Transverse colon (tissue), 4 donors: Measurements from ENCODE around the gene MRPL10. TPM values are rescaled to one million over a fixed set of nuclear protein-coding genes. Genes with fewer than 3 reads are reported as not detected.

Experiments
- DNase-seq: peaks from one replicate; pipeline ENCODE4 v3.0.0-alpha.2; 2019
- H3K27ac ChIP-seq, 4 donors: fragments of 200-600 bp; sonication (generic); 2 replicates each; pipeline ENCODE4 v1.5.1; 2016 to 2018; ENCODE audit warnings: inconsistent platforms in 4 of 4
- H3K27me3 ChIP-seq: fragments of 200-600 bp; sonication (generic); 2 replicates; pipeline ENCODE4 v1.5.1; 2017; ENCODE audit warnings: inconsistent platforms
- H3K36me3 ChIP-seq, 4 donors: fragments of 200-600 bp; sonication (generic); 2 replicates each; pipeline ENCODE4 v1.5.1; 2017 to 2019; ENCODE audit warnings: inconsistent platforms in 4 of 4
- H3K4me1 ChIP-seq, 4 donors: fragments of 200-600 bp; sonication (generic); 2 replicates each; pipeline ENCODE4 v1.5.1; 2017 to 2020; ENCODE audit warnings: inconsistent platforms in 4 of 4
- H3K4me3 ChIP-seq, 4 donors: fragments of 200-600 bp; sonication (generic); 1 replicate in 1 of 4; 2 replicates in 3 of 4; pipeline versions ENCODE4 v1.5.1 to v1.6.1; 2017 to 2019; ENCODE audit warnings: inconsistent platforms in 4 of 4
- H3K9me3 ChIP-seq, 2 donors: fragments of 200-600 bp; sonication (generic); 2 replicates each; pipeline ENCODE4 v1.5.1; 2017 to 2019; ENCODE audit warnings: inconsistent platforms in 2 of 2
- EP300 ChIP-seq: sonication (generic); formaldehyde crosslinking; IDR thresholded peaks from one replicate; pipeline ENCODE4 v1.6.1; 2017; ENCODE audit warnings: antibody characterized with exemption, low read depth
- POLR2A ChIP-seq: fragments of 450-650 bp; IDR thresholded peaks from one replicate; pipeline ENCODE4 v1.6.1; 2016; ENCODE audit warnings: antibody characterized with exemption, mild to moderate bottlenecking, moderate library complexity
- POLR2AphosphoS5 ChIP-seq, 3 donors: sonication (generic); formaldehyde crosslinking; IDR thresholded peaks; one replicate each; pipeline ENCODE4 v1.6.1; 2016; ENCODE audit warnings: antibody characterized with exemption in 3 of 3
- WGBS, 2 donors: methylation state at CpG; one replicate each; pipeline ENCODE4 v1.1.5; 2018; ENCODE audit warnings: low coverage in 1 of 2; 5-methylcytosine and 5-hydroxymethylcytosine counted together
- in situ Hi-C, 4 donors: fragments of 200-750 bp; cut with MboI; loops; one replicate each; pipeline versions ENCODE4 v1.15.0 to v1.15.1; 2017; ENCODE audit warnings: low sequenced_read_pairs in 3 of 4, low pct_ligation_motif_present in 1 of 4, low pct_unique_long_range_greater_than_20kb in 1 of 4
- intact Hi-C: fragments of 100-400 bp; cut with DNase I; formaldehyde crosslinking; loops from one replicate; pipeline ENCODE4 v1.15.1; 2023; ENCODE audit warnings: low total_unique reads
- total RNA-seq, 4 donors: library from RNA; depleted of rRNA; stranded (reverse); fragments of >200 nt; gene quantifications; one replicate each; pipeline ENCODE4 v1.1.0, GENCODE V29; 2016
- TF ChIP-seq, protein P1 (sequence below), 5 experiments: fragments of 200-600 bp in 3 of 5; fragments of 450-650 bp in 2 of 5; sonication (generic) in 3 of 5; IDR thresholded peaks; 1 replicate in 2 of 5; 2 replicates in 3 of 5; pipeline ENCODE4 v1.5.1; 2016 to 2017; ENCODE audit warnings: antibody characterized with exemption in 5 of 5, inconsistent platforms in 3 of 5, mild to moderate bottlenecking in 2 of 5, moderate library complexity in 1 of 5

The MRPL10 gene
- total RNA-seq, 4 donors from 2014 or later, result 12.9 to 41.8 (median 32.0) TPM

DNA sequence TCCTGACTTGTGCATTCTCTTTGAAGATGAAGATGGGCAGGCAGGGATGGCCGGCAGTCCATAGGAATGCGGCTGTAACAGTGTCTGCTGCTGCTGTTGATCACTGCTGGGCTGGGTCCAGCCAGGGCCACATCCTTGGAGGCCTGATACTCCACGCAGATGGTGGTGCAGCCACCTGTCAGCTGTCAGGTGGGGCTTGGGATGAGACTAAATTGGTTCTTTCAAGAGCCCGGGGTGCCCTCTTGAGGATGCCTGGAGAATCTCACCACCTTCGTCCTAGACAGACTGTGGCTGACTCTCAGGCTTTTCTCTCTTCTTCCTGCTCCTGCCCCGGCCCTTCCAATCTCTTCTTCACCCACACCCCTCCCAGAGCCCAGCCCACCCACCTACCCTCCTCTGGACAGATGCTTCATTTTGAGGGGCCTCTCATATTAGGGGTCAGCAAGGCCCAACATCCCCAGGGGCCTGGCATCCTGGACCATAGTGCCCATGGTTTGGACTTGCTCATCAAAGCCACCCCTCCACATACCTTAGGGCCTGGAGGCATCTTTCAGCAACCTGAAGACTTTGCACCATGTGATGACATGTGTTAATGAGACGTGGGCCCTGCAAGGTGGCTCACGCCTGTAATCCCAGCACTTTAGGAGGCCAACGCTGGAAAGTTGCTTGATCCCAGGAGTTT lies 28.9 kb downstream of the MRPL10 start:
- Histone ChIP-seq H3K4me1 (no peaks in the 10 kb centered on the region), H3K36me3 (peaks cover 0 to 6% (median 1%) of the 10 kb centered on the region in 4 donors), H3K9me3 (no peaks in the 10 kb centered on the region), H3K4me3 (no peak overlapping the region), H3K27ac (no peak overlapping the region), H3K27me3 (no peaks in the 10 kb centered on the region)
- in situ Hi-C loops (no loop called here), intact Hi-C loops (no loop called here)
- TF ChIP-seq POLR2A, result no peak
- TF ChIP-seq, protein P1, sequence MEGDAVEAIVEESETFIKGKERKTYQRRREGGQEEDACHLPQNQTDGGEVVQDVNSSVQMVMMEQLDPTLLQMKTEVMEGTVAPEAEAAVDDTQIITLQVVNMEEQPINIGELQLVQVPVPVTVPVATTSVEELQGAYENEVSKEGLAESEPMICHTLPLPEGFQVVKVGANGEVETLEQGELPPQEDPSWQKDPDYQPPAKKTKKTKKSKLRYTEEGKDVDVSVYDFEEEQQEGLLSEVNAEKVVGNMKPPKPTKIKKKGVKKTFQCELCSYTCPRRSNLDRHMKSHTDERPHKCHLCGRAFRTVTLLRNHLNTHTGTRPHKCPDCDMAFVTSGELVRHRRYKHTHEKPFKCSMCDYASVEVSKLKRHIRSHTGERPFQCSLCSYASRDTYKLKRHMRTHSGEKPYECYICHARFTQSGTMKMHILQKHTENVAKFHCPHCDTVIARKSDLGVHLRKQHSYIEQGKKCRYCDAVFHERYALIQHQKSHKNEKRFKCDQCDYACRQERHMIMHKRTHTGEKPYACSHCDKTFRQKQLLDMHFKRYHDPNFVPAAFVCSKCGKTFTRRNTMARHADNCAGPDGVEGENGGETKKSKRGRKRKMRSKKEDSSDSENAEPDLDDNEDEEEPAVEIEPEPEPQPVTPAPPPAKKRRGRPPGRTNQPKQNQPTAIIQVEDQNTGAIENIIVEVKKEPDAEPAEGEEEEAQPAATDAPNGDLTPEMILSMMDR (IDR thresholded peaks at IDR 0.05), result peak; percentile 48 to 57 (median 53)
- 33% methylated on average over 9 of the region's 9 CpGs; no CpG with 5 or more reads in 1 of the 2 donors for WGBS, 2 donors
- peak; percentile 62 for DNase-seq

DNA sequence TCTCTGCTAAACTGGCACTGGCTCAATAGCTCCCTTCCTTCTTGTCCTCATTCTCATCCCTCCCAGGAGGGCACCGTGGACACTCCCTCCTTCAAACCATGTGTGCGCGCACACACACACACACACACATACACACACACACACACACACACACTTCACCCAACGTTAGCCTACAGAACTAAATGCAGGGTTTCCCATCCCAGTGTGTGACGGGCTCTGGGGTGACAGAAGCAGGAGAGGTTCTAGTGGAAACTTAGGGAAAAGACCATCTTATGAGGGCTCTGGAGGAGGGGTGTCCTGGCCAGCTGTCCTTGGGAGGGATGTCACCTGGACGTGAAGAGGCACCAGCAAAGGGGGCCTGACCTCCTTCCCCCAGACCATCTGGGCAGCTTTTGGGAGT lies 29.4 kb downstream of the MRPL10 start:
- WGBS, 2 donors, result 44% methylated on average over 6 of the region's 6 CpGs; no CpG with 5 or more reads in 1 of the 2 donors
- Histone ChIP-seq H3K36me3 (no peaks in the 10 kb centered on the region), H3K27me3 (no peaks in the 10 kb centered on the region), H3K4me3 (no peak overlapping the region), H3K9me3 (no peaks in the 10 kb centered on the region), H3K27ac (no peak overlapping the region), H3K4me1 (no peaks in the 10 kb centered on the region)
- intact Hi-C loops, result no loop called here
- TF ChIP-seq EP300, result no peak
- TF ChIP-seq POLR2A, result no peak
- TF ChIP-seq, protein P1 (IDR thresholded peaks at IDR 0.05), result no peak
- TF ChIP-seq POLR2AphosphoS5 (IDR thresholded peaks at IDR 0.05), result no peak
- in situ Hi-C loops, result no loop called here
- no peak for DNase-seq

DNA sequence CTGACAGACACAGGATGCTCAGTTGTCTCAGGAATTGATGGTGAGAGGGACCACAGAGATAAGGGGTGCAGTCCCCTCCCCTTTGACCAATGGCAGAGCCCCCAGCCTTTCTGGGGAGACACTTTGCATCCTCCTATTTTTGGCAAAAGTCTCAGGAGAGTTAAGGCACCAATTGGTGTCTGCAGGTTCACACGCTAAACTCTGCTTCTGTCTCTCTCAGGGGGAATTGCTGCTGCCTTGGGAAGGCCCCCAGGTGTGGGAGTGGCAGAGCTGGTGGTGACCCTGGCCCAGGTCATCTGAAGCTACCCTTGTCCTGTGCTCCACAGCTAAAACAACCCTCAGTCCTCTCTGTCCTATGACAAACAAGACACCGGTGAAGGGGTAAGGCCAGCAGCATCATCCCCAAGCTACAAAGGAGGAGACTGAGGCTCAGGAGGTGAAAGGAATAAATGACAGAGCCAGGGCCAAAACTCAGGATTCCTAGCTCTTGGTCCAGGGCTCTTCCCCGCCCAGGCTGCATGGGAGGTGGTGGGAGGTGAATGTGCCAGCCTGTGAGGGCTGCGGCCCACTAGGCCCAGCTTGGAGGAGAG lies 30.1 kb downstream of the MRPL10 start:
- H3K4me3 ChIP-seq, result no peak overlapping the region
- no peaks in the 10 kb centered on the region for H3K4me1 ChIP-seq
- H3K9me3 ChIP-seq, result no peaks in the 10 kb centered on the region
- intact Hi-C loops, result no loop called here
- no peak for DNase-seq
- TF ChIP-seq POLR2AphosphoS5 (IDR thresholded peaks at IDR 0.05) (no peak), EP300 (no peak), POLR2A (no peak)
- TF ChIP-seq, protein P1 (IDR thresholded peaks at IDR 0.05), result no peak
- 80% methylated on average over 4 of the region's 4 CpGs; no CpG with 5 or more reads in 1 of the 2 donors for WGBS, 2 donors
- H3K36me3 ChIP-seq, result no peaks in the 10 kb centered on the region
- in situ Hi-C loops, result no loop called here
- H3K27me3 ChIP-seq, result no peaks in the 10 kb centered on the region
- no peak overlapping the region for H3K27ac ChIP-seq

DNA sequence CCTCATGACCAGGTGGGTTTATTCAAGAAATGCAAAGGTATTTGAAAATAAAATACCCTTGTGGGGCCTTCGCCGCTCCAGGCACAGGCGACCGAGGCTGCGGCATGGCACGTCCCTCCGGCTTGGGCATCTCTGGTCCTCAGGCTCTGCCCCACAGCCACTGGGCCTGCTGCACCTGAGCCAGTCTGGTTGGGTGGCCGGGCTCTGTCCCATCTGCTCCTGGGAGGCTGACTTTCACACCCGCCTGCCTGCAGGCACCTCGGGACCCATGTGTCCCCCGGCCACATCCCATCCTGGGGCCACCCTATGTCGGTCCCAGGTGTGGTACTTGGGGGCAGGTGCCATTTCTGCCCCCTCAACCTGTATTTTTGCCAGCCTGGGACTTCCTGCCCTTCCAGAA lies 30.7 kb downstream of the MRPL10 start:
- intact Hi-C loops, result no loop called here

More for the DNA sequence above, 30.7 kb downstream of the MRPL10 start:
- no peaks in the 10 kb centered on the region for H3K4me1 ChIP-seq
- H3K27me3 ChIP-seq, result peaks cover 1% of the 10 kb centered on the region
- H3K4me3 ChIP-seq, result no peak overlapping the region
- H3K36me3 ChIP-seq, result no peaks in the 10 kb centered on the region
- in situ Hi-C loops, result no loop called here
- no peaks in the 10 kb centered on the region for H3K9me3 ChIP-seq
- no peak overlapping the region for H3K27ac ChIP-seq
- DNase-seq, result no peak
- 77 to 80% methylated on average over 7 to 11 of the region's 12 CpGs for WGBS, 2 donors
- TF ChIP-seq EP300, result no peak
- no peak for TF ChIP-seq POLR2A
- TF ChIP-seq, protein P1 (IDR thresholded peaks at IDR 0.05), result no peak
- TF ChIP-seq POLR2AphosphoS5 (IDR thresholded peaks at IDR 0.05), result no peak
